Kasumi-1 (cell line): ENCODE measurements around the gene TPGS1.
A peak's percentile ranks its signal among the peaks of the same experiment; 100 is the strongest.

Source experiments
- DNase-seq, 2 experiments: peaks; one replicate each; lab custom pipeline; 2025; lab: John Stamatoyannopoulos, UW

The TPGS1 gene

DNA sequence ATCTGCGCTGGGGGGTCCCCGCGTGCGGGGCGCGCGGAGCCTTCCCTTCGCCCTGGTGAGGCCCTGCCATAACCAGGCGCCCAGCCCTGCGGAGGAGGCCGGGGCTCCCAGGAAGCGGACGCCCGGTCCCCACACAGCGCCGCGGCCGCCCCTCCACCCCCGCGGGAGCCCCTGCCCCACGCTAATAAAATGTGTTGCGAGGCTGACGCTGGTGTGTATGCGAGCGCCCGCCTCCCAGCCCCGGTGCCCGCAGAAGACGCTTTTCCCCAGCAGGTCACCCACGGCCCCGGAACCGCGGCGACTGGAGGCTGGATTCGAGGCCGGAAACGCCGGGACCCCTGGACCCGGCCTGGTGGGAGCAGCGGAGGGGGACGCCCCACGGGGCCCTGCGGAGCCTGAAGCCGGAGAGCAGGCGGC, 12.2 kb downstream of the TPGS1 start:
- DNase-seq: no peak

DNA sequence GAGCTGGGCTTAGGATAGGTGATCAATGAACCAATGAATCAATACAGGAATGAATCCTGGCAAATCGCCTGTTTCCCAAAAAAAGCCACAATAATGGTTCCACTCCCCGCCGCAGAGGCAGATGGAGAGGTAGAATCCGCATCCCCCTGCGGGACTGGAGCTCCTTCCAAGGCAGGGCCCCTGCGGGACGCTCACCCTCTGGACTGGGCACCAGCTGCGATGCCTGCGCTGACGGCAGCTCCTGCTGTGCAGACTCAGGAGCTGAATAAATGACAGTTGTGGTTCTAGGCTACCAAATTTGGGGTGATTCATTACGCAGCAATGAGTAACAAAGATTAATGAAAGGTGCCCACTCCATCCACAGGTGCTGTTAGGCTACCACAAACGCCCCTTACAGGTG, 15.4 kb downstream of the TPGS1 start:
- DNase-seq: no peak

DNA sequence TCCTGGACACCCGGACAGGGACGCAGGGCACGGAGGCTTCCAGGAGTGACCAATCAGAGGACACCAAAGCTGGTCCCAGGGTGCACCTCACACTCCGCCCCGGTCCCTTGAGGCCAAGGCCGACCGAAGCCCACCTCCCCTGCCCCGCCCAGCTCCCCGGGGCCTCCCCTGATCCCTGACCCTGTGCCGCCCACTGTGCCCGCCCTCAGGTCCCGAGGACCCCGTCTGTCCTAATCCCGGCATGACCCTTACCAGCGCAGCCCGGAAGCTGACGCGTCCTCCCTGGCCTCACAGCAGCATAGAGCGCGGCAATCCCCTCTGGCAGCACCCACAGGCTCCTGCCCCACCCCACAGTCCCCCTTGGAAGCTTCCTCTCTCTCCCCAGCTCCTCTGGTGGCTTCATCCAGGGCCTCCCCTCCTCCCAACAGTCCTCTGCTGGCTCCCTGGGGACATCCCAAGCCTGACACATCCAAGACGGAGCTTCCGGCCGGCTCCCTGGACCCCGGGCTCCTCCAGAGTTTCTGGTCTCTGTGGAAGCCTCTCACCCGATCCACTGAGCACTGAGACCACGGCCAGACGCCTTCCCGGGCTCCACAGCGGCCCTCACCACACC, 16.9 kb downstream of the TPGS1 start:
- DNase-seq: no peak

DNA sequence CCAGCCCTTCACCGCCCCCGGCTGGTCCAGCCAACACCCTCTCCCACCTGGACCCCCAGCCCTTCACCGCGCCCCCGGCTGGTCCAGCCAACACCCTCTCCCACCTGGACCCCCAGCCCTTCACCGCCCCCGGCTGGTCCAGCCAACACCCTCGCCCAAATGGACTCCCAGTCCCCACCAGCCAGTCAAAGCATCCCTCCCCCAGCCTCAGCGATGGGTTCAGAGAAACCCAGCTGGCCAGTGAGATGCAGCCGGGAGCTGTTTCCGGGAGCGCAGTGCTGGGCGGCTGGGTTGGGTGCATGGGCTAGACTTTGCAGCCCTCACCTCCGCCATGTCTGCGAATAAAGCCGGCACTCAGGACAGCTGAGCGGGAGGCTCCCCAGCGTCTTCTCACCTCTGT, 17.7 kb downstream of the TPGS1 start:
- no peak for DNase-seq

DNA sequence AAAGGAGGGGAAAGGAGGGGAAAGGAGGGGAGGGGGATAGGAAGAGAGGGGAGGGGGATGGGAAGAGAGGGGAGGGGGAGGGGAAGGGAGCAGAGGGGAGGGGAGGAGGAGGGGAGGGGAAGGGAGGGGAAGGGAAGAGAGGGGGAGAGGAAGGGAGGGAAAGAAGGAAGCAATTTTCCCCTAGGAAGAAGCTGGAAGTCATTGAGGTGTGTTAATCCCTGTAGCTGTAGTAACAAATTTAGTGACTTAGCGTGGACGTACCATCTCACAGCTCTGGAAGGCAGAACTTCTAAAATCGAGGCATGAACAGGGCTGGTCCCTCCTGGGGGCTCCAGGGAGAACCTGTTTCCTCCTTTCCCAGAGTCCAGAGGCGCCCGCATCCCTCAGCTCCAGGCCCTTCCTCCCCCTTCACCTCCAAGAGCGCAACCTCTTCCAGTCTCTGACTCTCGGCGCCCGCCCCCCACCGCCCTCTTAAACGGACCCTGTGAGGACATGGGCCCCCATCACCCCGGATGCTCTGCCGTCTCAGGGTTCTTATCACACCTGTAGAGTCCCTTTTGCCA, 18.6 kb downstream of the TPGS1 start:
- no peak for DNase-seq

DNA sequence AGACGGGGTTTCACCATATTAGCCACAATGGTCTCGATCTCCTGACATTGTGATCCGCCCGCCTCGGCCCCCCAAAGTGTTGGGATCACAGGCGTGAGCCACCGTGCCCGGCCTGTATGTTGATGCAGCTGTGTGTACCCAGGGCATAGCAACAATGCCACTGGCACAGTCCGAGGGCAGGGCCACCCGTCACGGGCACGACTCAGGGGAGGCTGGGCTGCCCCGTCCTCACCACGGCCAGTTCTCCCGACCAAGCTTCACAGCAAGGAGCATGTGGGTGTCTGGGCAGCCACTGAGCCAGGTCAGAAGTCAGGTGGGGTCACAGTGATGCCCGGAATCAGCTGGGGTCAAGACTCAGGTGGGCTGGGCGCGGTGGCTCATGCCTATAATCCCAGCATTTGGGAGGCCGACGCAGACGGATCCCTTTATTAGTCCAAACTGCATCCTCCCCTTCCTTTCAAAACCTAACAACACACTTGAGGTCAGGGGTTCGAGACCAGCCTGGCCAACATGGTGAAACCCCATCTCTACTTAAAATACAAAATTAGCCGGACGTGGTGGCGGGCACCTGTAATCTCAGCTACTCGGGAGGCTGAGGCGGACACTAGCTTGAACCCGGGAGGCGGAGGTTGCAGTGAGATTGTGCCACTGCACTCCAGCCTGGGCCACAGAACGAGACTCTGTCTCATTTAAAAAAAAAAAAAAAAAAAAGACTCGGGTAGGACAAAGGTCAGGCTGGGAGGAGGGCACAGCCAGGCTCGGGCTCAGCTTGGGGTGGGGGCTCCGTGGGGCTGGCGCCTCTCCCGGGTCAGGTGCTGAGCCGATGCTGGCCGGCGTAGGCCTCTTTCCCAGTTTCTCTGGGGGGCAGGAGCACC, 23.1 kb downstream of the TPGS1 start:
- no peak for DNase-seq

DNA sequence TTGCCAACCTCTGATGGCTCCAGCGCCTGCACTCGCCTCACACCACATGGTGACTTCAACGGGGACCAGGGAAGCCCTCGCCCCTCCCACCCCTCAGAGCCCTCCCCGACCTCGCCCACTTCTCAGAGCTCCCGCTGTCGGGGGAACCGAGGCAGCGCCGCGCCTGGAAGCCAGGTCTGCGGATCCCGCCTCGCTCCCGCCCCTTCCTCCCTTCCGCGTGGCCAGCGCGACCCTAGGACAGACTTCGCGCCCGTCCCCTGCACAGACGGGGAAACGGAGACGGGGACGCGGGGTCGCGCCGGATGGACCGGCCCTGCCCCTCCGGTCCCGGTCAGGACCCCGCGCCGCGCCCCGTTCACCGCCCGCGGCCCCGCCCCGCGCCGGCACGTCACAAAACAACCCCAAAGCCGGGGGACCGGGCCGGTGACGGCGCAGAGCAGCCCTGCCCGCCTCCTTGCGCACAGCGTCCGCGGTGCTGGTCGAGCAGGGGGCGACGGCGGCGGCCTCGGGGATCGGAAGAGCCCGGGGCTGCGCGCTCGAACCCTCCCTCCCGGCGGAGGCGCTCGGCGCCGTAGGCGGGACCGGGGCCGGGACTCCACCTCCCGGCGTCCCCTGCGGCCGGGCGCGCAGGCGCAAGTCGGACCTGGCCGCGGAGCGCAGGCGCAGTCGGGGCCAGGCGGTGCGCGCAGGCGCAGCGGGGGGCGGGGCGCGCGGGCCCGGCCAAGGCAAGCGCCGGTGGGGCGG, 23.9 kb downstream of the TPGS1 start:
- DNase-seq: peak; percentile 76 to 82

DNA sequence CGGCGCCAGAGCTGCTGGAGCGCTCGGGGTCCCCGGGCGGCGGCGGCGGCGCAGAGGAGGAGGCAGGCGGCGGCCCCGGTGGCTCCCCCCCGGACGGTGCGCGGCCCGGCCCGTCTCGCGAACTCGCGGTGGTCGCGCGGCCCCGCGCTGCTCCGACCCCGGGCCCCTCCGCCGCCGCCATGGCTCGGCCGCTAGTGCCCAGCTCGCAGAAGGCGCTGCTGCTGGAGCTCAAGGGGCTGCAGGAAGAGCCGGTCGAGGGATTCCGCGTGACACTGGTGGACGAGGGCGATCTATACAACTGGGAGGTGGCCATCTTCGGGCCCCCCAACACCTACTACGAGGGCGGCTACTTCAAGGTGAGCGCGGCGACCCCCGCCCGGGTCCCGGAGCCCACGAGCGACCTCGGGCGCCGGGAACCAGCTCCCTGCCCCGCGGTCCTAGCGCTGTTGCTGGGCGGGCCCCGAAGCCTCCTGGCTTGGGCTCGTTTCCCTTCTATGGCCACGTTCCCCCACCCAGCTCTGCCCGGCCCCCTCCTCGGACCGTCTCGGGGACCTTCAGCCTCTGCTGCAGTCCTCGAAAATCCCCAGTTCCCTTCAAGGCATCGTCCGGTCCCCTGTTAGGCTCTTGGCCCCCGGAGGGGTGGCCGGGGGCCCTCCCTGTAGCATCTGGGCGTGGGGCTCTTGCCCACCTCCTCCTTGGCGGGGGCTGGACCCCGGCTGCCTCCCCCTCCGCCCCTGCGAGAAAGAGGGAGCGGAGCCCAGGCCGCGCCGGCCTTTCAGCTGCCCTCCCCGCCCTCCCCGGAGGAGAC, 24.7 kb downstream of the TPGS1 start, which contains the start of gene CDC34:
TSS of gene CDC34 (plus strand) at position 8 of the 808 bp plus-strand sequence. CDS start at position 180, 172 bp downstream.
- DNase-seq: no peak

DNA sequence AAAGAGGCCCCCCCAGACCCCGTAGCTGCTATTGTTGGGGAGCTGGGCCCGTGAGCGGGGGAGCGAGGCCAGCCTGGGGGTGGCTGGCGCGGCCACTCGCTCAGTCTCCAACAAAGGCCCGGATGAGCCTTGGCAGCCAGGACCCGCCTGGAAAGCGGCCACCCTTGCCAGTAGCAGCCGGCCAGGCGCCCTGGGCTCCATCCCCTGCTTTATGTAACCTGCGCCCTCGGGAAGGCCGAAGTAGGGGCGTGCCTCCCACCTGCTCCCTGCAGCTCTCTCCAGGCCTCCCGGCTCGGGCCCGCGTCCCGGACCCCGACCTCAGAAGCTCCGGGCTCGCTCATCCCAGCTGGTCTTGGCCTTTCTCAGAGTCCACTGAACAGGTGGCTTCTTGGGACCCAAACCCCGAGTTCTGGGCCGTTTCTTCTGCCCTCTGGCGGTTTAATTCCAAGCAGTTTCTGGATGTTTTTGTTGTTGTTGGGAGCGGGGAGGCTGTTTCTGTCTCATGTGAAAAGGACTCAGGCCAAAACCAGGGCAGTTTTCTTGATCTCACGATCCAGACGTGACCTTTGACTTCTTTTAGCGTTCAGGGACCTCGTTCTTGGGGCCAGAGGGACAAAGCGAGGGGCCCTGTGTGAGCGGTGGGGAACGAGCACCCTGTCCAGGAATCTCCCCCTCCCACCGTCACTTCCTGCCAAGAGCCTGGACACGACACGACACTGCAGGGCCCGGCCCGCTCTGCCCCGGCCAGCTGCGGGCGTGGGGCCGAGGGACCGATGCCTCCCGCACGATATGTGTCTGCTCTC, 25.5 kb downstream of the TPGS1 start:
- DNase-seq: peak; percentile 58 to 59

DNA sequence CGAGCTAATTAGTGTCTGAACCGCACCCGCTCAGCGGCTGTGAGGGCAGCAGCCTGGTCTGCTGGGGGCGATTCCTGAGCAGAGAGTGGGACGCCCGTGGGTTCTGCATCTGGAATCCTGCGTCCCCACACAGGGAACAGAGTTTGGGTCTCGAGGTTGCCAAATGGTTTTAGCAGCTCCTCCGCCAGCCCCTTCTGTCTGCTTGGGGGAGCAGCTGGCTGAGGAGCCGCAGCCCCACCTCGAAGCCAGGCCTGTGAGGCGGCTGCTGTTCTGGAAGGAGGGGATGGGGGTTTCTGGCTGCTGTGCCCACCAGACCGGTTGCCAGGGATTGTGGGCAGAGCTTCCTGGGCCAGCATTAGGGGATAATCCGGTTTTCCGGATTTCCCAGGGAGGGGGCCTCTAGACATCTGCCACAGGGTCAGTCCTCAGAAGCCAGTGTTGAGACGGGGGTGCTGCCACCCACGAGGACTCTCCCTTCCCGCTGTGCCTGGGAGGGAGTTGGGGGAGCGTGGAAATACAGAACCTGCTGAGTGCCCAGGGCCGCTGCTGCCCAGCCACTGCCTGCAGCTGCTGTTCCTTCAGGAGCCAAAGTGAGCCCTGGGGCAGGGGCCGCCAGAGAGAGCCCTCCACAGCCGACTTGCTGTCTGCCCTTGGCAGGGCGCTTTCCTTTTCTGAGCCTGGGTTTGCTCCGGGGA, 26.2 kb downstream of the TPGS1 start:
- no peak for DNase-seq

DNA sequence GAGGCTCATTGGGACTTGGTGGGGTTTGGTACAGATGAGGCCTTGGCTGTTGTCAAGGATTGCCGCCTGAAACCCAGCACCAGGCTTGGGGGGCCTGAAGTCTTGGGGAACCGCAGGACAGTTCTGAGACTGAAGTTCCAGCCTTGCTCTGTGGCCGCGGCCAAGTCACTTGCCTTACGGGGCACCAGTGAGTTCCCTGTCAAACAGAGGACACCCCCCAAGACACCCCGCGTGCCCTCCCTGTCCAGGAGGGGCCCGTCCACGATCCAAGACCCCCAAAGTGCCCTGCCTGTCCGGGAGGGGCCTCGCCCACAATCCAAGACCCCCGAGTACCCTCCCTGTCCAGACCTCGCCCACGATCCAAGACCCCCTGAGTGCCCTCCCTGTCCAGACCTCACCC, 26.8 kb downstream of the TPGS1 start:
- DNase-seq: no peak

DNA sequence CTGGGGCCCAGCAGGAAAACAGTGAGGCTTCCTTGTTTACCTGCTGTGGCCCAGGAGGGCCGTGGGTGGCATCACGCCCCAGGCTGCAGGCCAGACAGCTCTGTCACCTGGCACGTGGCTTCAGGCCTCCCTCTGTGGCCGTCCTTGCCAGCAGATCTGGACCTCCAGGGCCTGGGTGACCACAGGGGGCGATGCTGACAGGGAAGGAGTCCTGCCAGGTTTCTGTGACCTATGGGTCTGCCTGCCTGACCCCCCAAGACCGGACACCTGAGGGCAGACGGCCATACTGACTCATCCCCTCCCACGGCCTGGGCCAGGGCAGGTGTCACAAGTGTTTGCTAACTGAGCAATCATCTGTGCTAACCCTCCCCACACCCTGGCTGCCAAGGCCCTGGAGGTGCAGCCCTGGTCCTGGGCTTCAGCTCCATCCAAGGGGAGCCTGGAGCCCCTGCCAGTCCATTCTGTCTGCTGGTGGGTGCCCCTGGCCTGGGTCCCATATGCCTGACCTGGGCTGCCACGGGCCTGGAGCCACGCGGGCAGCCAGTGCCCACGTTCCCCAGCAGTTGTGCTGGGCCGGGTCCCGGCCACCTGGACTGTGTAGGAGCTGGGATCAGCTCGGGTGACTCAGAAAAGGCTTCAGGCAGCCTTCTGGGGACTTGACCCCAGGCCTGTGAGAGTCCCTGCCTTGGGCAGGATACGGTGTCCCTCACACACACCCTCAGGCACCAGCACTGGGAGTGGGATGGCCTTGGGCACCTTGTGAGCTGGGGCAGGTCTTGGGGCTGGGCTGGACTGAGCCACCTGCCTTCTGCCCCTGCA, 27.9 kb downstream of the TPGS1 start:
- DNase-seq: no peak

DNA sequence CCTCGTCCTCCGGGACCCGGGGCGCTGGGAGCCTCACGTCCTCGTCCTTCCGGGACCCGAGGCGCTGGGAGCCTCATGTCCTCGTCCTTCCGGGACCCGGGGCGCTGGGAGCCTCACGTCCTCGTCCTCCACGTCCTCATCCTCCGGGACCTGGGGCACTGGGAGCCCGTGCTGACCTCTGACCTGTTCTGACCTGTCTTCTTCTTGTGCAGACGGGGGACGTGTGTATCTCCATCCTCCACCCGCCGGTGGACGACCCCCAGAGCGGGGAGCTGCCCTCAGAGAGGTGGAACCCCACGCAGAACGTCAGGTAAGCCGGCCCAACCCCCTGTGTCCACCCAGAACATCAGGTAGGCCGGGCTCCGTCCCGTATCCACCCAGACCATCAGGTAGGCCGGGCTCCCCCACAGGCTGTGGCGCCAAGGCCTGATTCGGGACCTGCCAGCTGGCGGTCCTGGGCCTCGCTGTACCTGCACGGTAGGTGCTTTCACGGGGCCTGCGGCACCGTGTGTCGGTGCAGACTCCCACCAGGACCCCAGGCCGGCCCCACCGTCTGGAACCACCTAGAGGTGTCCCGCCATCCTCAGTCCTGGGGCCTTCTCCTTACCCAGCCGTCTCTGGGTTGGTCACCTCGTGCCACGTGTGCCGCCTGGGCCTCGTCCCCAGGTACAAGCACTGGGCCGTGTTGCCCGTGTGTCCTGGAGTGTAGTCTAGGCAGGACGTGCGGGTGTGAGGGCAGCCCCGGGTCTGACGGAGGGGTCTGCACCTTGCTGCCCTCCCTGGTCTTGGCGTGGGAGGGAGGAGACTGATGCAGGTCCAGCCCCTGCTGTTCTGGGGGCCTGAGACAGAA, 29.0 kb downstream of the TPGS1 start:
- DNase-seq: no peak

DNA sequence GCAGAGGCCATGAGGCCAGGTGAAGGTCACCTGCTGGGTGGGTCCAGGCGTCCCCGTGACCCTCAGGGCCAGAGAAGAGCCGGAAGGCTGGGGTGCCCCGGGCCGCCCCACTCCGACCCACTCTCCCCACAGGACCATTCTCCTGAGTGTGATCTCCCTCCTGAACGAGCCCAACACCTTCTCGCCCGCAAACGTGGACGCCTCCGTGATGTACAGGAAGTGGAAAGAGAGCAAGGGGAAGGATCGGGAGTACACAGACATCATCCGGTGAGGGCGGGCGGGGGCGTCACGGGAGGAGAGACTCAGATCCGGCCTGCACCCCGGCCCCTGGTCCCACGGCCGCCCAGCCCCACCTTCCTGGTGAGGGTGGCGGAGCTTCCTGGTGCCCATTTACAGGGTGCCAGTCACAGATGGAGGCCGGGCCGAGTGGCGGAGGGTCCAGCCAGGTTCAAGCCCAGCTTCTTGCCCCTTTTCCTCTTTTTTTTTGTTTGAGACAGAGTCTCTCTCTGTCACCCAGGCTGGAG, 29.6 kb downstream of the TPGS1 start:
- no peak for DNase-seq

DNA sequence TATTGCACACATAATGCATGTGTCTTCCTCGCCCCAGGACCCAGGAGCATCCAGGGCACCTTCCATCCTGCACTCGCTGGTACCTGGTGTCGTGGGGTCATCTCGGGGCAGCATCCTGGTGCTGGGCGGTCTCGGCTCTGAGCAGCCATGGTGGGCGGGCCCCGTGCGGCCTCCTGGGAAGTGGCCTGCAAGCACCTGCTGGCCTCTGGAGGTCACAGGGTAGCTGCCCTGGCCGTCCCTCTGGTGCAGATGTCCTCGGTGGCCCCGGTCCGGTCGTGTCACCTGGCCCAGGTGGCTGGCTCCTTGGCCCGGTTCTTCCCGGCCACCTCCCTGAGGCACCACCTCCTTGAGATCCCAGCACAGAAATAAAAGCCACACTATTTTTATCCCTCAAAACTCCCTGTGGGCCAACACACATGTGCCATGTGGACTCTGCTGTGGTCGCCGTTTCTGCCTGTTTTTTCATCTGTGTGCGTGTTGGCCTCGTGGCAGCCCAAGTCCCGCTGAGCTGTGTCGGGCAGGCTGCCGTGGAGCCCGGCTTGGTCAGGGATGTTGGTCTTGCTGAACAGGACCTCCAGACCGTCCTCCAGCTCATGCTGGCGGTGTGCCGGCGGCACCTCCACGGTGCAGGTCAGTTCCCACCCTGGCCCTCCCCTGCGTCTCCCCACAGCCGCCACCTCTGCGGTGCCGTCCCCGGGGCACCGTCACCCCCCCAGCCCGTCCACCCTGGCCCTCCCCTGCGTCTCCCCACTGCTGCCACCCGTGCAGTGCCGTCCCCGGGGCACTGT, 31.5 kb downstream of the TPGS1 start:
- DNase-seq: no peak

DNA sequence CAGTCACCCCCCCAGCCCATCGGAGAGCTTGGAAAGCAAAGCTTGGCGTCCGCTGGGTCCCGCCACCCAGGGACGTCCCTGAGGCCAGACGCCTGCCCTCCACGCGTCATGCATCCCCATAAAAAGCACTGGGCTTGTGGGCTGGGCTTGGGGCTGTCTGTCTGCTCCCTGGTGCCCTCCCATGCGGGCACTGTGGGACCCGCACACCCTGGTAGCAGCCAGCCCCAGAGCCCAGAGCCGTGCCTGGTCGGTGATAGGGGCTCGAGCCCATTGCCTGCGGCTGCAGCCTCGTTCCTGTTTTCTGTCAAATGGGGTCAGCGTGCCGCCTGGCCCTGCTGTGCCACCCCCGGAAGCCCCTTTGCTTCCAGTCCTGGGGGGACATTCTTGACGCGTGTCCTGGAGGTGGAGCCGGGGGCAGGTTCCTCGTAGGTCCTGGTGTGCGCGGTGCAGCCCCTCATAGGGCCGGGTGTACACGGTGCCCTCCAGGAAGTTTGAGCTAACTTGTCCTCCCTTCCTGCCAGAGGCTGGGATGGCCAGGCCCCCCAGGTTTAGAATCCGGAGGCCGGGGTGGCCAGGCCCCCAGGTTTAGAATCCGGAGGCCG, 32.2 kb downstream of the TPGS1 start:
- DNase-seq: no peak
